NCI-H526 (cell line): ENCODE results near the gene CRIM1.
A peak's percentile ranks its signal among the peaks of the same experiment; 100 is the strongest.

ENCODE experiments used
- DNase-seq, 2 experiments: peaks; one replicate each; lab custom pipeline; 2025; lab: John Stamatoyannopoulos, UW

Gene CRIM1

DNA sequence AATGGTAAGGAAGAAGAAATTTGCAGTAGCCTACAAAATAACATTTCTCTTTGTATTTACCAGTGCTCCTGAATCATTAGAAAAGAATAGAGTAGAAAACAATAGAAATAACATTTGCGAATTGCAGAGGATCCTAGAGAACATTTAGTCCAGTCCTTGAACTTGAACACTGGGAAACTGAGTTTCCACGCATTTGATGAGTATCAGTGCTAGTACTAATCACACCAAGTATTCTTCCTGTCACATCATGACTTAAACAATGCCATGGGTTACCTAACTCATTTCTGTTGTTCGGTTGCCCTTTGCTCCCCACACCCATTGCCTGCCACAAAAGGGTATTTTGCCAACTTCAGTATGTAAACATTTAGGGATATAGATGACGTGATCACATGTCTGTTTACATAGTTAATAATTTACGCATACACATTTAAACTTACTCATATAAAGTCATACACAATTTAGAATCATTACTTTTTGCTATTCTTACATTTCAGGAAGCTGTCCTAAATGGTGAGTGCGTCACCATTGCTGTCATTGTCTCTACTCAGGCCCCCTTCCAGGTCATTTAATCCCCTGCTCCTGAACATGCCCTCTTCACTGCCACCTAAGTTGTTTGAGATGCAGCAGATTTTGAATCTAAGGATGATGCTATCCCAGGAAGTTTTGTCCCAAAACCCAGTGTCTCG lies 42.3 kb downstream of the CRIM1 start:
- no peak for DNase-seq

DNA sequence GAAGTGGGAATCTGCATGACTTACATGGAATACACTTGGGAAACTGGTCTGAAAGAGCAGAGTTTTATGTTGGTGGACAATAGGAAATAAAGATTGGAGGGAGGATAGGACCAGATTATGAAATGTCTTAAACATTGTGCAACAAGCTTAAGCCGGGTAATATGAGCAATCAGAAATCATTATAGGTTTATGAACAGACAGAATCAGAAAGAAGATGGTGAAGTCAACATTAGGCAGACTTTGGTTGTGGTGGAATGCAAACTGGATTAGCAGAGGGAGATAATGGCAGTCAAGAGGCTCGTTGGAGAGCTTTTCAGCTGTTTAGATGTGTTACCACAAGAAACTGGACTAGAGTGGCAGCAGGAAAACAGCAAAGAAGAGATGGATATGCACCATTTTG lies 43.5 kb downstream of the CRIM1 start:
- DNase-seq = peak in 1 of 2 experiments; percentile 13

DNA sequence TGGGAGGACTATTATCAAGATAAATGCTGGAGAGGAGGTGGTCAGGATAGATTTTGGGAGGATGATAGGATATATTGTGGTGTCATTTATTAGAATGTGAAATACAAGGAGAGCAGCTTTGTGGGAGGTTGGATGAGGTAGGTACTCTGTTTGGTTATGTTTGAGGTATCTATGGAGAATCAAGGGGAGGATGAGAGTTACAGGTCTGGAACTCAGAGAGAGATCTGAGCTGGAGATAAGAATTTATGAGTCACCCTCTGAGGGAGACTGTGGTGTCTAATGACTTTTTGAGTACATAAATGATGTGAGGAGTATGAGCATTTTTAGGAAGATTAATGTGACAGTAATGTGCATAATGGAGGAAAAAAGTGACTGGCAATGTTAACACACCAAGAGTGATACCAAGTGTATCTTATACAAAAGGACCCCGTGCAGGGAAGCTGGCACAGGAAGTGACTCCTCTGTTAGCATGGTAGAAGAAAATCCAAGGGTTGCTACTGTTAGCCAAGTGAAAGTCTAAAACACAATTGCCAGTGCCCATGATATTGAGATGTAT lies 48.2 kb downstream of the CRIM1 start:
- DNase-seq = no peak

DNA sequence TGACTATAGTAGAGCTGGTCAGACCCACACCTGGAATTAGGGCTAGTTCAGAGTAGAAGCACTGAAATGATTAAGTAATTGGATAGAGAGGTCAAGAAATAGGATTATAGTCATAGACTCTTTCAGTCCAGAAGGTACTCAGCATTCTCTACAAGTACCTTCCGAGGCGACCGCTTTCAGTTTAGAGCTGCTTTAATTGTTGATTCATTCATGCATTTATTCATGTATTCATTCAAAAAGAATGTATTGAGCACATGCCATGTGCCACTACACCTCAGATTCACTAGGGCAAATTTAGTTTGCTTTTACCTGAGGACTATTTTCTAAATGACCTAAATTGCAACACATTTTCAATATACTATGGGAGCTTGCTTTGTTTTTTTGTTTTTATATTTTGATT lies 48.7 kb downstream of the CRIM1 start:
- no peak for DNase-seq

DNA sequence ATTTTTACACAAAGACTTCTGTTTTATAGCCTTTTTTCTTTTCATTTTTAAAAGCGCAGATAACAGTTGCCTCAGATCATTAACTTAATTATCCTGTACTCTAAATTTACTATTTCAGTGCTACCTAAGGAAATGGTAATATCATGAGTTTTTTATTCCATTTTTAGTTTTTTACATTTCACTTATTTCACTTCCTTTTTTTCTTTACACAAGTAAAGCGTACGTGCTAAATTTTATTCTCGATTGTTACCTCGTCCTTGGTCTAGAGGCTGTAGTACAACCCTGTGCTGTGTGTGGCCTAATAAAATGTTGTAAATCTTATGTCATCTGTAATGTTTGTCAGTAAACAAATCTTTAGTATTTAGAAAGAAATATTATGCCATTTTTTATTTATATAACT lies 49.2 kb downstream of the CRIM1 start:
- DNase-seq = no peak

DNA sequence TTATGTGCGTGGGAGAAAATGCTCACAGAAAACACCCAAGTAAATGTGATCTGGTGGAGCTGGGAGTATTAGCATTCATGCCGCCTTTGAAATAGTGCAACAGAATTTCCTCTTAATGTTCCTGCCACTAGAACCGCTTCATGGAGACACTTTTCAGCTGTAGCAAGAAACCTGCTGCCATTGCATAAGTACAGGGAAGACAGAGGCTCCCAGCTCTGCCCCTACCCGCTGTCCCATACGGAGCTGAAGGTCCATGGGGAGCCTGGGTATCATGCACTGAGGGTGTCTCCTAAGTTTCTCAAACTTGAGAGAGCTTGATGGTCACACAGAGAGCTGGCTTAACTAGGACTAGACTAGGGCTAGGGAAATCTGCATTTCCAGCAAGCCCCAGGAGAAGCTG lies 49.6 kb downstream of the CRIM1 start:
- no peak for DNase-seq

DNA sequence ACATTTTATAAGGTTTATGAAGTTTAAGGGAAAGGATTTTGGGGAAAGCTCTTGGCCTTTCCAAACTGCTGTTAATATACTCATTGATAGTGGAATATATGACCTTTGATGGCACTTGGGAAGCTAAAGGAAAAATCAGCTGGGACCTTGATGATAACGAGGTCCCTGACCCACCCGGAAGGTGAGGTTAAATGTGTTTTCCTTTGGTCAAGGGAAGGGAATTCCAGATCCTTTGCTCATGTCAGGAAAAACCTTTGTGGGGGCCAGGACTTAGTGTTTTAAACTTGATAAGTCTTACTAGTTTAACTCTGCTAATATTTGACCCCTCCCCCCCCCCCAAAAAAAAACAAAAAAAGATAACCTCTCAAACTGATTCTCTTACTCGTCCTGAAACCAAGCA lies 50.7 kb downstream of the CRIM1 start:
- DNase-seq = no peak

DNA sequence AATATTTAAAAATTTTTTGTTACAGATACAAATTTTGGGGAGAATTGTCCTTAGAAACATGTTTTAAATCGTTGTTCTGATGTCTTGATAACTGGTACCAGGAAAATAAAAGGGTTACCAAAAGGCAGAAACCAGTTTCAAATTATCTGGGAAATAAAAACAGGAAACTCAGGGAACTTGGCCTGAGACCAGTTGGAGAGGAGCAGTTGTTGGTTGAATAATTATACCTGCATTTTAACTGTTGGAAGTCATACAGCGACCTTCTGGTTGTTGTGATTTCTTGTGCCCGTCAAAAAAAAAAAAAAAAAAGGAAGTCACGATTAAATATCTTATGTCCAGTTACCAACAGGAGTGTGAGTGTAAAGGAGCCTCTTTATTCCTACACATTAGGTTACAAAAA lies 51.8 kb downstream of the CRIM1 start:
- DNase-seq = no peak

DNA sequence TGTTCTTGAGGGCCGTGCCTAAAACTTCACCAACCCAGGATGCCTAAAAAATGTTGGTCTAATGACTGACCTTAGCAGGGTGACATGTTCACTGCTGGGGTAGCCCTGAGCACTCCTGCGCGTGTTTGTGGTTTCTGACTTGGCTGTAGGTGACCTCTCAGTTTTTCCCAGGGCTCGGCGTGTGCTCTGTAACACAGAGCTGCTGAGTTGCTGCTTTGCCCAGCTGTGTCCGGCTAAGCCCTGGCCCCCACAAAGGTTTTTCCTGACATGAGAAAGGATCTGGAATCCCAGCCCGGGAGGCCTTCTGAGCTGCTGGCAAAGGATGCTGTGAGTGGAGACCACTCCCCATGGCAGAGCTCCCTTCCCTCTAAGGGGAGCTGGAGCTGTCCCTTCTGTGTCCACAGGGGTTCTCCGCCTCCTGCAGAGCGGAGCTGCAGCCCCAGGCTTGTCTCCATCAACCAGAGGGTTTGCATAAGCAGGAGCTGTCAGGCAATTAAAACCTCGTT lies 52.7 kb downstream of the CRIM1 start:
- no peak for DNase-seq

DNA sequence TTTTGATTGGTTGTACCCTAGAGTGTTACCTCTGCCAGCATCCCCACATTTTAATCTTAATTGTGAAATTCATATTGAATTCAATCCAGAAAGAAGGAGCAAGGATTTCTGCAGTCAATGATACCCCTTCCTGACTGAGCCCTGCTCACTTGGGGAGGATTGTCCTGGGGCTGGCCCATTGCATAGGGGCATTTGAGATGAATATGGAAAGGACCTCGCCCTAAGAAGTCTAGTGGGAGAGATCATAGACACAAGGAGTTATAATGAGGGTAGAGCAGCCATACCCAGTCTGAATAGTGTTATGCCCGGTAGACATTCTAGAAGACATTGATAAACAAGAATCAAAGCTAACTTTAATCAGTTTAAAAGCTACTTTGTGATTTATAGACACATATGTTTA lies 53.8 kb downstream of the CRIM1 start:
- DNase-seq = no peak

DNA sequence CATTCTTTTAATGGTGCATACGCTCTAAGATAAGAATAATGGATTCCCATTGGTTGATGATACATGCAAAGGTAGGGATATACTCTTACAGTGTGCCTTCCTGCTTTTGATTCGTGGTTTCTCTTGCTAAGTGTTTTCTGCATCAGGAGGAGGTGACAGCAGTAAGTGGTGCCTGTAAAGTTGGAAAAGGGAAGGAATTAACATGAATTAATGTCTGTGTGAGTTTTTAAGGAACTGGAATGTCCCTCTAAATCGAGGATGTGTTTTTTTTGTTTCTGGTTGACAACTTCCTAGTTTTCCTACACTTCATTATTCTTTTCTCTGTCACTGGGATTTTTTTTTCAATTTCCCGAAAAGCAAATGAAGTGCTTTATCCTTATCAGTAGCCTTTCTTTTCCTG lies 54.4 kb downstream of the CRIM1 start:
- DNase-seq = peak in 1 of 2 experiments; percentile 19

DNA sequence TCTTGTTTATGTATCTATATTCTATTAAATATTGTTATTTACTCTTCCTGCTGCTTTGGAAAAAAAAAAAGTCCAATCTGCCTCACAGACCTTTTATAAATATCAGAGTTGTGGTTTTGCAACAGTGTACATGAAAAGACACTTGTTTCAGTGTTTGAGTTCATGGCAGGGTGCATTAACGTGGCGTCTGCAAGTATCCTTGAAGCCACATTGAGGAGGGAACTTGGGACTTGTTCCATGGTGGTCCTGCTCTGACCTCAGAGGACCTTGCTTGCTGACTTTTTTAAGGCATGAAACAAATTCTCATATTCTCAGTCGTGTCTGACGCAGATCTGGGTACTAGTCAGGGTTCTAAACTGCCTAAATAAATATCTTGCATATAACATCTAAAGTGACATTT lies 55.1 kb downstream of the CRIM1 start:
- no peak for DNase-seq

DNA sequence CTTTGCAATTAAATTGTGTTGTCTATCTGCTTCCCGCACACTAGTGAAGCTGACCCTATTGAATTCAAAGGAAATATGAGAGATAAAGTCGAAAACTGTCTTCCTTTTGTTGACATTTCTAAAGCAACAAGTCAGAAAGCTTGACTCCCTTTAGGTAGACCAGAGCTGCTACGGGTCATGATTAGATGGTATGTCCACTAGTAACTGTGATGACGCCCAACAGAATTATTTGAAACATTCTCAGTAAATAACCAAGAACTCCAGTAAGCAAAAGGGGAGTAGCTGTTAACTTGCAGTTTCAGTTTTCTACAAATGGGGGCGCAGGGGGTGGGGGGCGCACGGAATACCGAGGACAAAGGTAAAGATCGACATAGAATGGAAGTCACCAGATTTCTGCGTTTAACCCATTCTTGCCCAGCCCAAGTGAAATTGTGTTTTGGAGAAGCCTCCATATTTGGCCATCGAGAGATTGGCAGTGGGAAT lies 56.4 kb downstream of the CRIM1 start:
- DNase-seq = no peak

DNA sequence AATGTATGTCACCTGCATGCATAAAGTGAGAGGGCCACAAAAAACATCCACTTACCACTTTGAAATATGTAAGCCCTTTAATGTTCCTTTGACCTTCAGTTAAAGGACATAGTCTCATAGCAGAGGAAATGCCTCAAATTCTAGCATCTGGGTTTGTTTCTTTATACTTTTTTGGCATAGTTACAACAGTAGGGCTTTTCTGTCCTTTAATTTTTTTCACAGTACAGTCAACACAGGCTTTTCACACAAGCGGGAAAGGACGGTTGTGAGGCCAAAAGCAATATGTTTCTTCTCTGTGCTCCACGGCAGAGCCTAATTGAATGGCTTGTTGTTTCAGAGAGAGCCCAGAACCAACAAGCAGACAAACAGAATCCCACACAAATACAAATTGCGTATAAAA lies 57.6 kb downstream of the CRIM1 start:
- DNase-seq = no peak

DNA sequence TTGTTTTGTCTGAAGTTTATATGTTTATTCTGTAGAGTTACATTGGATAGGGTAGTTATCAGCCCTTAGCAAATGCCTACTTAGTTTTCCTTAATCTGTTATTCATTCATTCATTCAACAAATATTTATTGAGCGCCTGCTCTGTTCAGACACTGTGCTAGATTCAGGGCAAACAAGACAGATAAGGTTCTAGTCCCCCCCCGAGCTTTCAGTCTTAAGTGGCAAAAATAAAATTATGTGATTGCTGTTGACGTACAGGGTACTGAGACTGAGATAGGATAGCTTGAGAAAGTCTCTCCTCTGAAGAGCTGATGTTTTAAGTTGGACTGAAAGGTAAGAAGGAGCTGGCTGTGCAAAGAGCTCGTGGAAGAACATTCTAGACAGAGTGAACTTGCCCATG lies 58.7 kb downstream of the CRIM1 start:
- no peak for DNase-seq

DNA sequence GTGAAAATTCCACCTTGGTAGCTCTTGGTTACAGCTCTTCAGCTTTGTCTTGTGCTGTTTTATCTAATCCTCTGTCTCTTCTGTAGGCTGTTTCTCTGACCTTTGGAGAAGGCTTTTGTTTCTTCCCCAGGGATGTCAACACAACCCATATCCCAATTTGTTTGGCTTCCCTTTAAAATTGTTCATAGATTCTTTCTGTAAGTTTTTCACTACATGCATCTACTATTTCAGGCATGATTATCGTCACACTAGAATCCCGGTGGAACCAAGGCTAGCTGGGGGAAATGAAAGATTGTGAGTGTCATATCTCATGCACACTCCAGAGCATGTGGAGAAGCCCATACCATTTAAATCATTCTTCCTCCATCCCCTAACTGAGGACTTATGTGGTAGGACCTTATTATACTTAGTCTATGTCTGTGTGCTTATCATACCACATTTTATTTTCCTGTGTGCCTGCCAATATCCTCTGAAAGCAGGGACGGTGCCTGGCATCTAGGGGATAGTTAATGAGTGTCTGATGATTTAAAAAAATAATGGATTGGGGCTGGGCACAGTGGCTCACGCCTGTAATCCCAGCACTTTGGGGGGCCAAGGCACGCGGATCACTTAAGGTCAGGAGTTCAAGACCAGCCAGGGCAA lies 59.9 kb downstream of the CRIM1 start:
- no peak for DNase-seq

DNA sequence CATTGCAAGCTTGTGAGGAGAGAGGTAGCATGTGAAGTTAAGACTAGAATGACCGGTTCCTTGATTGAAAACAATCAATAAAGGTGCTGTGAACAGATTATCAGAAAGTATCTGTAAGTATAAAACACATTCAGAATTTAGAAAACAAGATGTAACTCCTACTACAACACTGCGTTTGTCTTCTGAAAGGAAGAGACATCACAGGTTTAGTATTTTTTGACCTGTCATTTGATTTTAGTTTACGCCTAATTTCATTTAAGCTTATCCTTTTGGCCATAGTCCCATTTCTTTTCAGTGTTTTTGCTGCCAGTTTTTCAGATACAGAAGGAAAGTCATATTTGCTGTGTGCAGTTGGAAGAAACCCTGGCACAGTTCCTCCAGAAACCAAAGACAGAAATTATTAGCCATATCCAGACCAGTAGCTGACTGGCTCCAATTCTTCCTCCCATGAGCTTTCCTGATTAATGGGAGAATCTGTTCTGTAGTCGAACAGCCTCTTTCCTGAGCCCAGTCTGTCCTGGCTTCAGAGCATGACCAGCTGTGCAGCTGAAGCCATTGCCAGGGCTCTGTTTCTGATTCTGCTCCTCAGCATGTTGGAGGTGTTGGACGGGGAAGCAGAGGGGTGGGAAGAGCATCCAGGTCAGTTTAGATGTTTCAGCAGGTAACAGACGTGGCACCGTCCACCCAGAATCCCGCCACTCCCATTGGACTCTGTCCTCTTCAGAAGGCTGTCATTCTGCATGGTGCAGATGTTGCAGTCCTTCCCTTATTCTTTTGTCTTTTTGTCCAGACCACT lies 61.0 kb downstream of the CRIM1 start:
- DNase-seq = no peak

DNA sequence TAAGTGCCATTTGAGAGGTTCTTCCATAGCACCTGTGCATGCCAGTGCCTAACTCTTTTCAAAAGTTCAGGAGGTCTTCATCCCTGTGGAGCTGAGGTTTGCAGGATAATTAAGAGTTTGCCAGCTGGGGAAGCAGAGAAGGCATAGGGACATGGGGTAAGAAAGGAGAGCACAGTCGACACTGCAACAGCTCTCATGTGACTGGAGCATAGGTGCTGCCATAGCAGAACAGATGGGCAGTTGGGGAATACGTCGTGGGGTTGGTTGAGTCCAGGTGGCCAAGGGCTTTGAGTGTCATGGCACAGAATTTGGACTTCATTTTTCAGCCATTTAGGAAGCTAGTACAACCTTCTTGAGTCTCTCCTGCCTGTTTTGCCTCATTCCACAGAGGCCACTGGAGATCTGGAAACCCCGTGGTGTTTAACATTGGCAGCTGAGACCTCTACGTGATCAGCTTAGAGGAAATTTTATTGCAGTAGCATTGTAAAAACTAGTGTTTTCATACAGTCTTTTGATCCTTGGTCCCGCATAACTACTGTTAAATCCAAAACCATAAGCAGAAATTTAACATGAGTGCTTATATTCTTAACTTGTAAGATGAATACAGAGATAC lies 65.1 kb downstream of the CRIM1 start:
- no peak for DNase-seq

DNA sequence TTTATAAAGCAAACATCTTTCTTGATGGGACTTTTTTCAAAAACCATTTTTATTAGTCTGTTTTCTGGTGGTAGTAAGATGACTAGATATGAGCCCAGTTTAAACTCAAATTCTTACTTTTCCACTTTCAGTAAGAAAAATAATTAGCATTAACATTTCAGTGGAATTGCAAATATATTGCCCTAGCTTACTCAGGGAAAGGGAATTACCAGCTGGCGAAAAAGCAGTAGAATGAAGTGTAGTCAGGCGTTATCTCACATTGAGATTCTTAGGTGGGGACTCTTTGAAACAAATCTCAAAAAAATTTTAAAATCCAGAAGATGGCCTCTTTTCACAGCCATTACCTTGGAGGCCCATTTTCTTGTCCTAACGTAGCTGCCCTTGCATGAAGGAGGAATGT lies 65.8 kb downstream of the CRIM1 start:
- DNase-seq = no peak

DNA sequence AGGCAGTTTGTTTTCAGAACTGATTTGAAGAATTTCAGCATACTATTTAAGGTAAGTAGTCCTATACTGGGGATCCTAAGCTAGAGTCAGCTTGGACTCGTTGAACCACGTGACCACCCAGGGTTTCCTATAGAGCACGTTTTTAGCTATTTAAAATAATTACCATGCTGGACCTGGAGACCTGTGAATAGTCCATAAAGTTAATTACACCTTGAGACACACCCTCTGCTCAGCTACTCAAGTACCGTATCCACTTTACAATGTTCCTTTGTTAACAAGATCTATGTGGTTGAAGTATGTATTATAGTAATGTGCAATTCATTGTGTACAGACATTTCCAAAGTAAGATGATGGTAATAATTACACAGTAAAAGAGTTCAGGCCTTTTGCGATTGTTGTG lies 67.6 kb downstream of the CRIM1 start:
- DNase-seq = peak; percentile 30 to 47

DNA sequence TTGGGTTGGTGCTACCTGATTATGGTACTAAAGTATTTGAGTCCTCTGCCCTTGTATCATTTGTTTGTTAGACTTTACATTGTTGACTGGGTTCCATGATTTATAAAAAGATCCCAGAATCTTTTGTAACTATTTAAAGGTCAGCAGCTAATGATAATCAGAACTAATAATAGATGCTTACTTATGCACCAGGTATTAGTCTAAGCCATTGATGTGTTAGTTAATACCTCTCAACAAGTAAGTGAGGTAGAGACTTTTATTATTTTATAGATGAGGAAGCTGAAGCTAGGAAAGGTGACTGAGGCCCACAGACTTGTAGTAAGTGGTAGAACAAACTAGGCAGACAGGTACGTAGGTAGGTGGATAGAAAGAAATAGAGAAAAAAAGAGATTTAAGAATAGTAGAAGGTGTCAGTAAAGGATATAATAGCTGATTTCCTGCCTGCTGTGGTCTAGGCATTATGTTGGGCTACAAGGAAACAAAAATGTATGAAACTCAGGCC lies 68.1 kb downstream of the CRIM1 start:
- DNase-seq = no peak
